HepG2 (cell line): ENCODE measurements around the gene TCFL5.

Experiments used
- BORCS8-MEF2B ChIP-seq: sonication (generic); formaldehyde crosslinking; IDR thresholded peaks from 2 replicates; pipeline ENCODE4 v1.8.0; 2022; ENCODE audit warnings: mild to moderate bottlenecking, missing genetic modification reagents
- ELF4 ChIP-seq: sonication (generic); formaldehyde crosslinking; IDR thresholded peaks from 2 replicates; pipeline ENCODE4 v1.5.0; 2020; ENCODE audit warnings: missing genetic modification reagents, mild to moderate bottlenecking, moderate library complexity, borderline replicate concordance
- FOXK1 ChIP-seq: sonication (generic); formaldehyde crosslinking; IDR thresholded peaks from 2 replicates; pipeline ENCODE4 v1.4.0; 2020; ENCODE audit warnings: low read depth, missing genetic modification reagents, borderline replicate concordance
- KDM1A ChIP-seq: IDR thresholded peaks from 2 replicates; pipeline ENCODE4 v1.6.1; 2016; ENCODE audit warnings: missing compliant biosample characterization
- MIXL1 ChIP-seq: IDR thresholded peaks from 2 replicates; pipeline ENCODE4 v1.6.1; 2016
- NFYB ChIP-seq: sonication (generic); formaldehyde crosslinking; IDR thresholded peaks from 2 replicates; pipeline ENCODE4 v1.4.0; 2020; ENCODE audit warnings: missing genetic modification reagents
- PRMT3 ChIP-seq: sonication (generic); formaldehyde crosslinking; IDR thresholded peaks from 2 replicates; pipeline ENCODE4 v1.8.1; 2022; ENCODE audit warnings: low read depth, mild to moderate bottlenecking, moderate library complexity, missing genetic modification reagents, borderline replicate concordance
- RNF2 ChIP-seq: fragments of 450-650 bp; conservative IDR thresholded peaks from 2 replicates; pipeline ENCODE4 v1.6.1; 2016; ENCODE audit warnings: low read depth
- TAF1 ChIP-seq: sonication (generic); formaldehyde crosslinking; IDR thresholded peaks from 2 replicates; pipeline ENCODE4 v1.4.0; 2020; ENCODE audit warnings: missing genetic modification reagents
- TCF7L2 ChIP-seq: IDR thresholded peaks from 2 replicates; pipeline ENCODE4 v1.6.1; 2011; ENCODE audit warnings: mild to moderate bottlenecking, low read depth, low read length, moderate library complexity
- ZNF260 ChIP-seq: sonication (generic); formaldehyde crosslinking; IDR thresholded peaks from 2 replicates; pipeline ENCODE4 v1.4.0; 2020; ENCODE audit warnings: missing genetic modification reagents, low read depth, mild to moderate bottlenecking, borderline replicate concordance
- TF ChIP-seq, protein P1 (sequence below): IDR thresholded peaks from 2 replicates; pipeline ENCODE4 v1.6.1; 2016; ENCODE audit warnings: low read depth
- TF ChIP-seq, protein P2 (sequence below): sonication (generic); formaldehyde crosslinking; IDR thresholded peaks from 2 replicates; pipeline ENCODE4 v1.4.0; 2020; ENCODE audit warnings: missing genetic modification reagents
- TF ChIP-seq, protein P3 (sequence below): sonication (generic); formaldehyde crosslinking; IDR thresholded peaks from 2 replicates; pipeline ENCODE4 v1.4.0; 2020; ENCODE audit warnings: missing genetic modification reagents, borderline replicate concordance

DNA sequence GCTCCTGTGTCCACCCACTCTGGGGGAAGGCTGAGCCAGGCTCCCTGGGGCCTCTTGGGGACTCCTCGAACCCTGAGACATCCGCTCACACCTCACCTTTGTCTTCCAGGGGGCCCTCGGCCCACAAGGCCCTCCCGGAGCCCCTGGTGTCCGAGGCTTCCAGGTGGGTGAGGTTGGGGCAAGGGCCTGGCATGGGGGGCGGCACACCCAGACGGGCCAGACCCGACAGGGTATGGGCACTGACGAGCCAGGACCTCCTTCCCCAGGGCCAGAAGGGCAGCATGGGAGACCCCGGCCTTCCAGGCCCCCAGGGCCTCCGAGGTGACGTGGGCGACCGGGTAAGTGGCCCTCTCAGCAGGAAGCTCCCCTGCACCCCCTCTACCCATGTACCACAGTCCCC lies 31.4 kb downstream of the TCFL5 start:
- TF ChIP-seq, protein P1, sequence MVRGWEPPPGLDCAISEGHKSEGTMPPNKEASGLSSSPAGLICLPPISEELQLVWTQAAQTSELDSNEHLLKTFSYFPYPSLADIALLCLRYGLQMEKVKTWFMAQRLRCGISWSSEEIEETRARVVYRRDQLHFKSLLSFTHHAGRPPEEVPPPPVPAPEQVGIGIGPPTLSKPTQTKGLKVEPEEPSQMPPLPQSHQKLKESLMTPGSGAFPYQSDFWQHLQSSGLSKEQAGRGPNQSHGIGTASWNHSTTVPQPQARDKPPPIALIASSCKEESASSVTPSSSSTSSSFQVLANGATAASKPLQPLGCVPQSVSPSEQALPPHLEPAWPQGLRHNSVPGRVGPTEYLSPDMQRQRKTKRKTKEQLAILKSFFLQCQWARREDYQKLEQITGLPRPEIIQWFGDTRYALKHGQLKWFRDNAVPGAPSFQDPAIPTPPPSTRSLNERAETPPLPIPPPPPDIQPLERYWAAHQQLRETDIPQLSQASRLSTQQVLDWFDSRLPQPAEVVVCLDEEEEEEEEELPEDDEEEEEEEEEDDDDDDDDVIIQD (CRISPR knock-in tag): no peak
- TF ChIP-seq NFYB (CRISPR knock-in tag): no peak
- no peak for TF ChIP-seq TCF7L2
- TF ChIP-seq RNF2: no peak
- no peak for TF ChIP-seq TAF1 (CRISPR knock-in tag)
- TF ChIP-seq ELF4 (CRISPR knock-in tag): no peak
- no peak for TF ChIP-seq KDM1A
- TF ChIP-seq, protein P2, sequence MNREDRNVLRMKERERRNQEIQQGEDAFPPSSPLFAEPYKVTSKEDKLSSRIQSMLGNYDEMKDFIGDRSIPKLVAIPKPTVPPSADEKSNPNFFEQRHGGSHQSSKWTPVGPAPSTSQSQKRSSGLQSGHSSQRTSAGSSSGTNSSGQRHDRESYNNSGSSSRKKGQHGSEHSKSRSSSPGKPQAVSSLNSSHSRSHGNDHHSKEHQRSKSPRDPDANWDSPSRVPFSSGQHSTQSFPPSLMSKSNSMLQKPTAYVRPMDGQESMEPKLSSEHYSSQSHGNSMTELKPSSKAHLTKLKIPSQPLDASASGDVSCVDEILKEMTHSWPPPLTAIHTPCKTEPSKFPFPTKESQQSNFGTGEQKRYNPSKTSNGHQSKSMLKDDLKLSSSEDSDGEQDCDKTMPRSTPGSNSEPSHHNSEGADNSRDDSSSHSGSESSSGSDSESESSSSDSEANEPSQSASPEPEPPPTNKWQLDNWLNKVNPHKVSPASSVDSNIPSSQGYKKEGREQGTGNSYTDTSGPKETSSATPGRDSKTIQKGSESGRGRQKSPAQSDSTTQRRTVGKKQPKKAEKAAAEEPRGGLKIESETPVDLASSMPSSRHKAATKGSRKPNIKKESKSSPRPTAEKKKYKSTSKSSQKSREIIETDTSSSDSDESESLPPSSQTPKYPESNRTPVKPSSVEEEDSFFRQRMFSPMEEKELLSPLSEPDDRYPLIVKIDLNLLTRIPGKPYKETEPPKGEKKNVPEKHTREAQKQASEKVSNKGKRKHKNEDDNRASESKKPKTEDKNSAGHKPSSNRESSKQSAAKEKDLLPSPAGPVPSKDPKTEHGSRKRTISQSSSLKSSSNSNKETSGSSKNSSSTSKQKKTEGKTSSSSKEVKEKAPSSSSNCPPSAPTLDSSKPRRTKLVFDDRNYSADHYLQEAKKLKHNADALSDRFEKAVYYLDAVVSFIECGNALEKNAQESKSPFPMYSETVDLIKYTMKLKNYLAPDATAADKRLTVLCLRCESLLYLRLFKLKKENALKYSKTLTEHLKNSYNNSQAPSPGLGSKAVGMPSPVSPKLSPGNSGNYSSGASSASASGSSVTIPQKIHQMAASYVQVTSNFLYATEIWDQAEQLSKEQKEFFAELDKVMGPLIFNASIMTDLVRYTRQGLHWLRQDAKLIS (CRISPR knock-in tag): no peak
- no peak for TF ChIP-seq MIXL1
- no peak for TF ChIP-seq ZNF260
- TF ChIP-seq FOXK1 (CRISPR knock-in tag): no peak
- TF ChIP-seq, protein P3, sequence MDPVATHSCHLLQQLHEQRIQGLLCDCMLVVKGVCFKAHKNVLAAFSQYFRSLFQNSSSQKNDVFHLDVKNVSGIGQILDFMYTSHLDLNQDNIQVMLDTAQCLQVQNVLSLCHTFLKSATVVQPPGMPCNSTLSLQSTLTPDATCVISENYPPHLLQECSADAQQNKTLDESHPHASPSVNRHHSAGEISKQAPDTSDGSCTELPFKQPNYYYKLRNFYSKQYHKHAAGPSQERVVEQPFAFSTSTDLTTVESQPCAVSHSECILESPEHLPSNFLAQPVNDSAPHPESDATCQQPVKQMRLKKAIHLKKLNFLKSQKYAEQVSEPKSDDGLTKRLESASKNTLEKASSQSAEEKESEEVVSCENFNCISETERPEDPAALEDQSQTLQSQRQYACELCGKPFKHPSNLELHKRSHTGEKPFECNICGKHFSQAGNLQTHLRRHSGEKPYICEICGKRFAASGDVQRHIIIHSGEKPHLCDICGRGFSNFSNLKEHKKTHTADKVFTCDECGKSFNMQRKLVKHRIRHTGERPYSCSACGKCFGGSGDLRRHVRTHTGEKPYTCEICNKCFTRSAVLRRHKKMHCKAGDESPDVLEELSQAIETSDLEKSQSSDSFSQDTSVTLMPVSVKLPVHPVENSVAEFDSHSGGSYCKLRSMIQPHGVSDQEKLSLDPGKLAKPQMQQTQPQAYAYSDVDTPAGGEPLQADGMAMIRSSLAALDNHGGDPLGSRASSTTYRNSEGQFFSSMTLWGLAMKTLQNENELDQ (CRISPR knock-in tag): no peak
- no peak for TF ChIP-seq BORCS8-MEF2B (CRISPR knock-in tag)
- no peak for TF ChIP-seq PRMT3 (CRISPR knock-in tag)
